ENCODE data around the gene TMEM165.

The TMEM165 gene

GRCh38 chr4:55409468-55410171, 13.9 kb downstream of the TMEM165 start:
- DNase-seq, result no peak

DNA sequence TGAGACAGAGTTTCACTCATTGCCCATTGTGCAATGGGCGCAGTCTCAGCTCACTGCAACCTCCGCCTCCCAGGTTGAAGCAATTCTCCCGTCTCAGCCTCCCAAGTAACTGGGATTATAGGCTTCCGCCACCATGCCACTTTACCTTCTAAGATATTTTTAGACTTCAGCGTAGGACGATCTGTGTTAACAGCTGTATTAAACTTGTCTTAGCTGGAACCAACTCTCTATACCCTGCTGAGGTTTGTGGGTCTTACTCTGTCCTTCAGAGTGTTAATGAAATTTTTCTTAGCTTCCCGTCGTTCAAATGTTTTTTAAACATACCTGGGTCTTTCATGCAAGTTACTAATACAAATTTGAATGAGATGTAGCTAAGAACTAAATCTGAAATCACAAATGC, 14.7 kb downstream of the TMEM165 start:
- no peak for DNase-seq

GRCh38 chr4:55411621-55412020, 15.9 kb downstream of the TMEM165 start:
- DNase-seq, result no peak

- no peak for DNase-seq
Observed at GRCh38 chr4:55416176-55416575, 20.4 kb downstream of the TMEM165 start.

GRCh38 chr4:55424791-55425190, 29.0 kb downstream of the TMEM165 start:
- no peak for DNase-seq

DNA sequence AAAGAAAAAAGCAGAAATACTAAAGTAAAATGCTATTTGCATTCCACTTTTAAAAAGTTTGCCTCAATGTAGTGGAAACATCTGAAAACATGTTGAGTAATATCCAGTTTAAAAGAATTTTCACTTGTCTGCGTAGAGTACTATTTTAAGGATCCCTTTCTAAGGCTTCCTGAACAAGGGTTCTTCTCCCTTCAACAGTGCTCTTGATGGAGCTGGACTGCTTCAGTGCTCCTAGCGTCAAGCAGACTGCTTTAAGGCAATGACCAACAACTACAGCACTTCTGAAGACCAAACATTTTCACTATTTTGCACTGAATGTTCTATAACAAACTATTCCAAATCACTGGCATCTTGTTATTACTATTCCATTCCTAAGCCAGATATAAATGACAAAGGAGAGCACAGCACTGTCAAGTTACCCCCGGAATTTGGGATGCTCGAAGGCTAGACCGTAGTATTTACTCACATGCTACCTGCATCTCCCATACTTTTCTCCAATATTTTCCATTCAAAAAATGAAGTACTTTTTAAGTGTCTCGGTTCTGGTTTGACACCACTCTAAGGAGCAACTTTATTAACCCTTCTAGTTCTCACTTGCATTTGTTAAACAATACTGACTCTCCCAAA, 36.1 kb downstream of the TMEM165 start:
- DNase-seq, result no peak

DNA sequence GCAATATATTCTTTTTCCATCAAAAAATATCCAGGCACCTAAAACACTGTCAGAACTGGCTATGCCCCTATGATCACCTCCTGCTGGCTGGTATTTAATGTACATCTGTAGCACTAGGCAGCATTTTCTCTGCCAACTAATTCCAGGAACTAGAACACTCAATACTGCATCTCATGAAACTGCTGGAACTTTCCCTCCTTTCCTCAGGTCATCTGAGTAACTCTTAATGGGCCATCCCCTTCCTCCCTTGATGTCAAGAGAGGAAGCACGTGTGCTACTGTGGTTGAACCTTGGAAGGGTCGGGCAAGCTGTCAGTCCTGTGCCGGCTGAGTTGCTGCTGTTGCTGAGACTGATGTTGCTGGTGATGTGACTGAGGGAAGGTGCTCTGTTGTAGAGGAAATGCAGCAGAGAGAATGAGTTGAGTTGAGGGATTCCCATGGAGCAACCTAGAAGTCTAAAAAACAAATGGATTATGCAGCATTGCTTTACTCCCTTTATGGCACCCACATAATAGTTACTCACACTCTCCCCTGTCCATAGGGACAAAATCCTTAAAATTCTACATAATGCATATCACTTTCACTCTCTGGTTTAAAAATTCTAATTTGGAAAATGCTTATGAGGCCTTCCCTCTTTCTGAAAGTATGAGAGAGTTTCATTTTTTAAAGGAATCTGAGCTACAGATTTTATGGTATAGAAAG, 39.5 kb downstream of the TMEM165 start:
- DNase-seq, result no peak

GRCh38 chr4:55437356-55437796, 41.6 kb downstream of the TMEM165 start:
- DNase-seq, result no peak

DNA sequence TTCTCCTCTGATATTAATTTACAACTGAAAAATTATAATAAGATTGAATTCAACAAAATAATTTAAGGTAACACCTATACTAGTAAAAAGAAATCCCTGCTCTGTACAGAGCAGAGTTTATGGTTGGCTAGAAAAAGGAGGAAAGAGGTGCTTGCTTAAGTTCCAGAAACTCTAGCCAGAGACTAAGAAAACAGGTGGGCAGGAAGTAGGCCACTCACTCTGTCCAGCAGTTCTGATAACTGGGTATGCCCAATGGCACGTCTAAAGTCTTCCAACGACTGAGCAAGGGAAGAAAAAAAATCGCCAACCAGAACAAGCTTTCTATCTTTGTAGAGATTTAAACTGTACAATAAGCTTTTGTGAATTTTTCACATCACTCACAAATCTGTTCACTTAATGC, 42.1 kb downstream of the TMEM165 start:
- DNase-seq, result no peak

DNA sequence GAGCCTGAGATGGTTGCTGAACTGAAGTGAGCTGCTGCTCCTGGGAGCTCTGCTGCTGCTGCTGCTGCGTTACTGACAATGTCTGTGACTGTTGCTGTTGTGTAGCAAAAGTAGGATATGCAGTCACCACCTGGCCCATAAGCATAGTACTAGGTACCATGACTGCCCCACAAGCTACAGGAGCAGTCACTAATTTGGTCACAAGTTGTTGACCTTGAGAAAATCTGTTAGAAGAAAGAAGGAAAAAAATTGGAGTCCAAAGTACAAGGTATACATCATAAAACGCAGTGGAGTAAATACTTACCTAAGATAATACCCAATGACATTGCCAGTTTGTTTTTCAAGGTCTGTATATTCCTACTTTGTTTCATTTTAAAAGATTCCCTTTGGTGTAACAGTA, 42.6 kb downstream of the TMEM165 start:
- DNase-seq, result no peak

DNA sequence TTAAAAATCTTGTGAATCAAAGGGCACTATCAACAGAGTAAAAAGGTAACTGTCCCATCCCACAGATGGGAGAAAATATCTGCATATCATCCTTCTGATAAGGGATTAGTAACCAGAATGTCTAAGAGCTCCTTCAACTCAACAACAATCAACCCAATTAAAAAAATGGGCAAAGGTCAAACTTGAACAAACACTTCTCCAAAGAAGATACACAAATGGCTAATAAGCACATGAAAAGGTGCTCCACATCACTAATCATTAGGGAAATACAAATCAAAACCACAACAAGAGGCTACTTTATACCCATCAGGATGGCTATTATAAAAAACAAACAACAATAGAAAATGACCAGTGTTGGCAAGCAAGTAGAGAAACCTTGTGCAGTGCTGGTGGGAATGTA, 43.3 kb downstream of the TMEM165 start:
- DNase-seq, result no peak

GRCh38 chr4:55440786-55441185, 45.0 kb downstream of the TMEM165 start:
- no peak for DNase-seq

- no peak for DNase-seq
Observed at GRCh38 chr4:55442541-55442940, 46.8 kb downstream of the TMEM165 start.

DNA sequence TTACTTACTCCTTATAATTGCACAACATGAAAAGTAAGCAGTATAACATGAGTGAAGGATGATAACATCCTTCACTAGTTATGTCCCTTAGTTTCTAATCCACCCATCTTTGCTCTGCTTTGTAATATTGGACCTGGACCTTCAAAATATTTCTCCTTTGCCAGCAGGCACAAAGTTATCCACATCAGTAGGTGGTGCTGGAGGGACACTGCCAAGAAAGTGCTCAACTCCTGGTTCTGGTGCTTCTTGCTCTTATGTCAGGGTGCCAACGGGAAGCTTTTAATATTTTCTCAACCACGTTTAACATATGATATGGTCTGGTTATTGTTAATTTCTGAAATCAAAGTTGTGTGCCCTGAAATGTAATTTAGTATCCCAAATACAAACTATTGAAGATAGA, 49.1 kb downstream of the TMEM165 start:
- no peak for DNase-seq

DNA sequence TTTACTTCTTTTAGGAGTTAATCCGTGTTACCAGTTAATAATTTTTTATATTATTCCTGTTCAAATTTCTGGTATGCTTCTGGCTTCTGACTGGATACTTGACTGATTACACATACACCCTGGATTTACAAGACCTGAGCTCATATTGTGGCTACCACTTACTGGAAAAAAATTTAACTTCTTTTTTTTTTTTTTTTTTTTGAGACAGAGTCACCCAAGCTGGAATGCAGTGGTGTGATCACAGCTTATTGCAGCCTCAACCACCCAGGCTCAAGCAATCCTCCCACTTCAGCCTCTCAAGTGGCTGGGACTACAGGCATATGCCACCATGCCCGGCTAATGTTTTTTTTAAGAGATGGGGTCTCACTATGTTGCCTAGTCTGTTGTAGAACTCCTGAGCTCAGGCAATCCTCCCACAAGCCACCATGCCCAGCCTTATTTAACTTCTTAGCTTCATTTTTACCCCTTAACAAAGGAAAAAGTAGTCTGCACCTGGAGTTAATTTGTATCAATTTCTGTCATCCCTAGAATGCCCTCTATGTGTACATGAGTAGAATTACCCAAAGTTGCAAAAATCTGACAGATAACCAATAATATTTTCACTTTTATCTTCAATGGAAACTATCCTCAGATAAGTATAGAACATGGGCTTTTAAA, 50.3 kb downstream of the TMEM165 start:
- no peak for DNase-seq

DNA sequence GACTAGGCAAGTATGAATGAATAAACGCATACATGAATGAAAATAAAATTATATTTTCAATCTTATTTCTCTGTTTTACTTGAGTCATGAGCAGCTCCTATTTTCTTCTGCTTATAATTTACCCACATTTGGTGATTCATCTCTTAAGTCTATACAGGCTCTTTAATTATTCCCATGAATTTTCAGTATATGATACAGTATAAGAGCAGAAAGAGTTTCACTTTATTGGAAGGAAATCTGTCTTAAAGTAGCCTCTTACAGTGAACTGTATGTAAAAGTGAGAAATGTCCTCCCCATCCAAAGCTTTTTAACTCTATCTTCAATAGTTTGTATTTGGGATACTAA, 50.8 kb downstream of the TMEM165 start:
- DNase-seq, result no peak

DNA sequence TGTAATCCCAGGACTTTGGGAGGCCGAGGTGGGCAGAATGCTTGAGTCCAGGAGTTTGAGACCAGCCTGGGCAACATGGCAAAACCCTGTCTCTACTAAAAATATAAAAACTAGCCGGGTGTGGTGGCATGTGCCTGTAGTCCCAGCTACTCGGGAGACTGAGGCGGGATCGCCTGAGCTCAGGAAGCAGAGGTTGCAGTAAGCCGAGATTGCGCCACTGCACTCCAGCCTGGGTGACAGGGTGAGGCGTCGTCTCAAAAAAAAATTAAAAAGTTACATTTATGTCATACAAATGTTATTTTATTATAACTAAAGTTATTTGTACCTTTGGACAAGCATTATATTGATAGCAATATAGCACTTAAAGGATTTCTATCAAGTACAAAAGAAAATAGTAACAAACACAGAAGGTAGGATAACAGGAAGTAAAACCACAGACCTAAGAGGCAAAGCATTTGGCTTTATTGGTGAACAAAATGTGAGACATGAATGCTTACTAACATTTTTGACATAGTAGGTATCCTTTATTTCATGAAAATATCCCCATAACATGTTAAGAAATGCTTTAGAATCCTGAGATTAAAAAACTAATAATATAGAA, 51.5 kb downstream of the TMEM165 start:
- no peak for DNase-seq

DNA sequence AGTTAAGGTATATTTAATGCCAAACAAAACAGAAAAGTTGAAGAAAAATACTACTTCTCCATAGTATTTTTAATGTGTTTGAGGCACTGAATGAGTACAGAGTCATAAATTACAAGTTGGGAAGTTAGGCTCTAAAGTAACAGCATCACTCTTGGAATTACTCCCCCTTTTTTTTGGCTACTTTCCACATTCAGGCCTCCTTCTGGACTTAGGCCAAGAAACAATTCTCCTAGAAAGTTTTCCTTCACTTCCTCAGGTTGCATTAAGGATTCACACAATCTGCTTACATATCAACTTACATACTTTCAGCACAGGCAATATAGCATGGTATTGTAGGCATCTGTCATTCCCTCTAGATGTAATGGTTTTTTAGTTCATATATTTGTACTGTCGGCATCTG, 52.1 kb downstream of the TMEM165 start:
- no peak for DNase-seq

GRCh38 chr4:55450566-55450965, 54.8 kb downstream of the TMEM165 start:
- no peak for DNase-seq

DNA sequence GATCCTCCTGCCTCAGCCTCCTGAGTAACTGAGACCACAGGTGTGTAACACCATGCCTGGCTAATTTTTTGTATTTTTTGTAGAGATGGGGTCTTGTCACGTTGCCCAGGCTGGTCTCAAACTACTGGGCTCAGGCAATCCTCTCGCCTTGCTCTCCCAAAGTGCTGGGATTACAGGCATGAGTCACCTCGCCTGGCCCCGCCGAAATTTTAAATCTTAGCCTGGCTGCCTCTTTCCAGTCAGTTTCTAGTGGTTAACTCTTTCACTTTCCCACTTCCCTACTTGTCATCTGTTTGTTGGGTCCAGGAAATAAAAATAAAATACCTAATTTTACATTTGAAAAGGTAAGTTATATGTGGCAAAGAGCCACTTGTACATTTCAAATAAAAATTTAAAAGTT, 62.4 kb downstream of the TMEM165 start:
- no peak for DNase-seq

DNA sequence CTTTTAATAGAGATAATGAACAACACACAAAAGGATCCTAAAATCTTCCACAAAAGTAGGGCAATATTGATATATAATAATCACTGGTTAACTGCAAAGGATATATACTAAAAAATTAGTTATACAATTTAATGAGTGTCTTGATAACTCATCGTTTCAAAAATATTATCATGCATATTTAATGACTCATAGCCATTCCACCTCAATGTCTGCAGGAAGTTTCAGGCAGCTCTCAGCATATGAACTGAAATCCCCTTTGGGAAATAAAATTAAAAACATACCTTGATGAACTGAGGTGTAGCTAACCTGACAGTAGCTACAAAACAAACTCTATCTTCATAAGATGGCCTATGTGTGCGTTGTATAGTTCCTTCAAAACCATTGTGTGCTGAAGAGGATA, 62.9 kb downstream of the TMEM165 start:
- no peak for DNase-seq

DNA sequence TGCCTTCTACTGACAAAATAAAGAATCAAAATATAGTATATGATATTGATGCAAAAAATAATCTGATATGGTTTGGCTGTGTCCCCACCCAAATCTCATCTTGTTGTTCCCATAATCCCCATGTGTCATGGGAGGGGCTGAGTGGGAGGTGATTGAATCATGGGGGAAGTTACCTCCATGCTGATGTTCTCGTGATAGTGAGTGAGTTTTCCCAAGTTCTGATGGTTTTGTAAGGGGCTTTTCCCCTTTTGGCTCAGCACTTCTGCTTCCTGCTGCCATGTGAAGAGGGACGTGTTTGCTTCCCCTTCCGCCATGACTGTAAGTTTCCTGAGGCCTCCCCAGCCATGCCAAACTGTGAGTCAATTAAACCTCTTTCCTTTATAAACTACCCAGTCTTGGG, 70.2 kb downstream of the TMEM165 start:
- no peak for DNase-seq

DNA sequence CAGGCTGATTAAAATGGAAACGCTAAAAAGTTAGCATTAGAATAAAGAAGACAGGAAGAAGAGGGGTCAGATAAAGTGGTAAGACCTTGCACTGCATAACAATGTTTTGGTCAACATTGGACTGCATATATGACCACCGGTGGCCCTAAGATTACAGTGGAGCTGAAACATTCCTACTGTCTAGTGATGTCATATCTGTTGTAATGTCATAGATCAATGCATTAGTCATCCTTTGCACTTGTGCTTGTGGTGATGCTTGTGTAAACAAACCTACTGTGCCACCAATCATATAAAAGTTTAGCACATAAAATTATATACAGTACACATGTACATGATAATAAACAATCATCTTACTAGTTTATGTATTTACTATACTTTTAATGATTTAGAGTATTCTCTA, 73.0 kb downstream of the TMEM165 start:
- no peak for DNase-seq

DNA sequence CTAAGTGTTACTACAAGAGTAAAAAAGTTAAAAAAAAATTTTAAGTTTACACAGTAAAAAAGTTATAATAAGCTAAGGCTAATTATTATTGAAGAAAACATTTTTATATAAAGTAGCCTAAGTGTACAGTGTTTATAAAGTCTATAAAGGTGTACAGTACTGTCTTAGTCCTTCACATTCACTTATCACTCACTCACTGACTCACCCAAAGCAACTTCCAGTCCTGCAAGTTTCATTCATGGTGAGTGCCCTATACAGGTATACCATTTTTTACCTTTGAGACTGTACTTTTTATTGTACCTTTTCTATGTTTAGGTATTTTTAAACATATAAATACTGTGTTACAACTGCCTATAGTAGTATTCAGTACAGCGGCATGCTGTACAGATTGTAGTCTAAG, 74.2 kb downstream of the TMEM165 start:
- DNase-seq, result no peak
